IPS-18c (cell line): ENCODE data around the gene DGKQ.
A peak's percentile ranks its signal among the peaks of the same experiment; 100 is the strongest.
"Not testable (repeated sequence)": the region's sequence is repeated elsewhere in the genome, so short reads cannot be mapped to it uniquely, and the experiment has no call there.

Experiments used
- H3K4me3 ChIP-seq: 2 replicates; pipeline ENCODE4 v1.7.0; 2013; ENCODE audit warnings: low read depth, mild to moderate bottlenecking, low read length, moderate library complexity; ENCODE audit not compliant: insufficient read depth
- H3K9me3 ChIP-seq: one replicate; pipeline ENCODE4 v1.6.1; 2013; ENCODE audit warnings: mild to moderate bottlenecking, low read length, moderate library complexity; ENCODE audit not compliant: control insufficient read depth, insufficient read depth

Gene DGKQ

GRCh38 chr4:988726-989721 is 15.7 kb upstream of the DGKQ start:
- Histone ChIP-seq H3K9me3 (no peaks in the 10 kb centered on the region), H3K4me3 (no peak overlapping the region)

GRCh38 chr4:987624-988513 is 14.5 kb upstream of the DGKQ start:
- H3K9me3 ChIP-seq, result no peaks in the 10 kb centered on the region
- H3K4me3 ChIP-seq, result no peak overlapping the region; the same call in 1 of the 2 replicates

- peak within 1 kb of the TSS; percentile 55 for H3K4me3 ChIP-seq
- no peaks in the 10 kb centered on the region for H3K9me3 ChIP-seq
Observed at GRCh38 chr4:986879-987623, 13.7 kb upstream of the DGKQ start, which contains the start of gene IDUA. IDUA (plus strand) TSS chr4:987044; CDS start chr4:987085, 41 bp downstream.

- Histone ChIP-seq H3K4me3 (peak overlapping the region; percentile 55; the same call in 1 of the 2 replicates), H3K9me3 (no peaks in the 10 kb centered on the region)
Observed at GRCh38 chr4:986428-986878, 13.1 kb upstream of the DGKQ start.

- Histone ChIP-seq H3K4me3 (no peak overlapping the region), H3K9me3 (no peaks in the 10 kb centered on the region)
Observed at GRCh38 chr4:985123-985830, 11.9 kb upstream of the DGKQ start.

- Histone ChIP-seq H3K4me3 (no peak overlapping the region), H3K9me3 (no peaks in the 10 kb centered on the region)
Observed at GRCh38 chr4:984336-985054, 11.1 kb upstream of the DGKQ start.

- Histone ChIP-seq H3K9me3 (no peaks in the 10 kb centered on the region), H3K4me3 (no peak overlapping the region)
Observed at GRCh38 chr4:982814-983213, 9.4 kb upstream of the DGKQ start.

GRCh38 chr4:982291-982690 is 8.9 kb upstream of the DGKQ start:
- H3K9me3 ChIP-seq, result no peaks in the 10 kb centered on the region
- no peak overlapping the region for H3K4me3 ChIP-seq

GRCh38 chr4:978957-979701 is 5.8 kb upstream of the DGKQ start:
- Histone ChIP-seq H3K4me3 (no peak overlapping the region), H3K9me3 (no peaks in the 10 kb centered on the region)

GRCh38 chr4:976016-976415 is 2.6 kb upstream of the DGKQ start:
- H3K9me3 ChIP-seq, H3K4me3 ChIP-seq: not testable (repeated sequence)

- Histone ChIP-seq H3K9me3 (no peaks in the 10 kb centered on the region), H3K4me3 (no peak overlapping the region)
Observed at GRCh38 chr4:974668-975067, 1.3 kb upstream of the DGKQ start.

- peaks cover 2% of the 10 kb centered on the region for H3K9me3 ChIP-seq
- H3K4me3 ChIP-seq, result peak overlapping the region; percentile 70
Observed at GRCh38 chr4:972651-973424, 531 bp downstream of the DGKQ start.

- Histone ChIP-seq H3K9me3 (peaks cover 2% of the 10 kb centered on the region), H3K4me3 (no peak overlapping the region)
Observed at GRCh38 chr4:971666-972500, 1.5 kb downstream of the DGKQ start.
